GM19023 (cell line): Measurements from ENCODE around the gene RAB25.
A peak's percentile ranks its signal among the peaks of the same experiment; 100 is the strongest.

Experiments used
- ATAC-seq: cut with Tn5 transposase; IDR thresholded peaks from one replicate; pipeline ENCODE4 v1.9.1; 2021; ENCODE audit warnings: mild to moderate bottlenecking, moderate library complexity; ENCODE audit not compliant: unreplicated experiment

The RAB25 gene

GRCh38 chr1:156078728-156079127 lies 17.8 kb downstream of the RAB25 start:
- ATAC-seq, result no peak

DNA sequence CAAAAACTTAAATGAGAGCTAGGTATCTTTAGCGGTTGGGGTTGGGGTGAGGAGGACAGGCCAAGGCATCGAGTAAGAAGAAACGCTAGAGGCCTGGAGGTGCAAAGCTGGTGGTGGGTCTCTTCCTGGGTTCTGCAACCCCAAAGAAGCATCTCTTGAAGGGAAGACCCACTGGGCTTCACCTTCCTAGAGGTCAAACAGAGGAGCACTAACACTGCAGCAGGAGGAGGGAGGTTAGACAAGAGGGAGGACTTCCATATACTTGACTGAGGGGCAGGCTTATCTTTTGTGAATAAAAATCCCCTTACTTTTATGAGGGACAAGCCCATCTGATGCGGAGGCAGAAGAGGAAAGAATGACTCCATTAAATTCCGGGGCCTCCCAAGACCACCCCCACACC lies 18.8 kb downstream of the RAB25 start:
- no peak for ATAC-seq

DNA sequence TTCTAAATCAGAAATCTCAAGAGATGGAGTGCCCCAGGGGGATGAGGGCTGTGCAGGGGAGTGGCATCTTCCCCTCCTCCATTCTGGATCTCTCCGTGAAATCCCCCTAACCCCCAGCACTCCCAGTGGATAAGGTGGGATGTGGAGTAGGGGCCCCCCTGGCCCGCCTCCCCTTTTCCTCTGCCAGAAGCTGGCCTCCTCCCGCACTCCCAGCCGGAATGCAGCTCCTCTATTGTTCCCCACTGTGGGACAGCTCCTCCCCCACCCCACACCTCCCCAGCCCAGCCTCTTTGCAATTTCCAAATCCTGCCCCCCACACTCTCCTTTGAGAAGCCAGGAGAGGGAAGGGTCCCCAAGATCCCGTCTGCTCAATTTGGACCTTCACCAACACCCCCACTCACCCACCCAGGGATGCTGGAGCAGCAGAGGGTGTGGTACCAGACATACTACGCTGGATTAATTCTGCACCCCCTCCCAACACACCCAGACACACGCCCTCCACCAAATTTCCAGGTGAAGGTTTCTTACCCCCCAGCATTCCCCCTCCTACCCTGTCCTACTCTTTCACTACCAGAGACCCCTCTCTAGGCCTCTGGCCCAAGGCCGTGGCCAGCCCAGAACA lies 19.4 kb downstream of the RAB25 start:
- ATAC-seq, result no peak

GRCh38 chr1:156080863-156081179 lies 19.9 kb downstream of the RAB25 start:
- no peak for ATAC-seq

GRCh38 chr1:156081180-156081916 lies 20.4 kb downstream of the RAB25 start:
- no peak for ATAC-seq

DNA sequence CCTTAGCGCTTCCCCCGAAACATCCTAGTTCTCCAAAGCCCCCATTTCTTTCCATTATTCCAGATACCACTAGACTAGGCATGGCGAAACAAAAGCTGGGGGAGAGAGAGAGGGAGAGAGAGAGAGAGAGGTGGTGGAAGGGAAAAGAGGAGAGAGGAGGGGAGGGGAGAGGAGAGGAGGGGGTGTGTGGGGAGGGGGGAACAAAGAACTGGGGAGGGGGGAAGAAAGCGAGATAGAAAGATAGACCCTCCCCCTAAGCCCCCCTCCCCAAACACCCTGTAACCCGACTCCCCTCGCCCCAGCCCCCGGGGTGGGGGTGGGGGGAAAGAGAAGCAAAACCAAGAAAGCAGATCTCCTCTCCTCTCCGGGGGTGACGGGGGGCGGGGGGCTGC lies 21.0 kb downstream of the RAB25 start:
- no peak for ATAC-seq

GRCh38 chr1:156082309-156083091 lies 21.5 kb downstream of the RAB25 start, which contains the start of gene MEX3A:
Gene MEX3A (minus strand): TSS chr1:156082465. CDS start chr1:156081998, 467 bp downstream.
- no peak for ATAC-seq

DNA sequence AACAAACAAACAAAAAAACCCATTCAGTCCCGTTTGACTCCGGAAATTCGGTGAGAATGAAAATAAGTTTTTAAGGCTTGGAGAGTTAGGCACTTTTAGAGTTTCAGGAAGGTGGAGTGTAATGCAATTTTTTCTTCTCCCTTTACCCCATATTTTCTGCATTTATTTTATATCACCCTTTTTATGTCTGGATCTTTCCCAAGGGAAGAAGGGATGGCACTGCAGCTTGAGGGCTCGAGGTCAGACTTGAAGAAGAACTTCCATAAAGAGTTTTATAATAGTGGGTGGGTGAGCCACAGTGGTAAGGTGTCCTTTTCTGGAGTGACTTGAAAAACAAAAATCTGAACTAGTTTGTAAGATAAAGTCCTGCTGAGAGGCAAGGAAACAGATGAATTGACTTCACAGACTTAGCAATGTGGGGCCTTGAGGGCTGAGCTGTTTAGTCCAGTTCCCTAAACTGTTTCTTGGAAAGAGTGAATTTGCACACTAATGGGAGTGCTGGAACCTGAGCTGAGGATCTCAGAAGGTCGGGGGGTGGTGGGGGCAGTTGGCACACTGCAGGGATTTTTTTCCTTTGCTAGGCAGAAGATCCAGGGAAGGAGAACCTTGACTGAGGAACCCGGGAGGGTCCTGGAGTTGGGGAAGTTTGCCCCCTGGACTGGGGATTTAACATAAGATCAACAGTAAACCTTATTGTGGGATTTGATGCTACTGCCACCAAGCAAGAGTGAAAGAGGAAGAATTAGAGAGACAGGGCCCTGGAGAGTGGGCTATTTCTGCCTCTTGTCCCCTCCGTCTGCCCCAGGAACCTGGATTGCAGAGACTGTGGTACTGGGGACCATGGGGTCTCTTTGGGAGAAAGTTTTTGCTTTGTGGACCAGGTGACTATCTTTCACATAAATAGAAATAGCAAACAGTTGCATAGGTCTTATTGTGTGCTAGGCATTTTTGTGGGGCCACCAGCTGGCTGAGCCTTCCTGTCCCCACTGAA lies 23.1 kb downstream of the RAB25 start:
- no peak for ATAC-seq

DNA sequence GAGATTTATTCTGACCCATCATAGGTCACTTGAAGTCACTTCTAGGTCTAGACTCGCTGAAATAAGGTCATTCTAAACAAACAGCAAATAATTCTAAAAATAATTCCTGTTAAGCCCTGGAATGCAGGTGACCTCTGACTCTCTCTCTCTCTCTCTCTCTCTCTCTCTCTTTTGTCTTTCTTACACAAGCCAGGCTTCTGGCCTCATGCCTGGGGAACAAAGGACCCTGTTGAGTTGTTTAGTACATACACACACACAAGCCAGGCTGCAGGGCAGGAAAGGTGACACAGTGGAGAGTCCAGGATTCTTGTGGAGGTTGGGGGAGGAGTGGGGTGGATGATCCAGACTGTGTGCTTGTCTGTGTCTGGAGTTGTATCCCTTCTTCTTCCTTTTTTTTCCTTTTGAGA lies 25.3 kb downstream of the RAB25 start:
- no peak for ATAC-seq

DNA sequence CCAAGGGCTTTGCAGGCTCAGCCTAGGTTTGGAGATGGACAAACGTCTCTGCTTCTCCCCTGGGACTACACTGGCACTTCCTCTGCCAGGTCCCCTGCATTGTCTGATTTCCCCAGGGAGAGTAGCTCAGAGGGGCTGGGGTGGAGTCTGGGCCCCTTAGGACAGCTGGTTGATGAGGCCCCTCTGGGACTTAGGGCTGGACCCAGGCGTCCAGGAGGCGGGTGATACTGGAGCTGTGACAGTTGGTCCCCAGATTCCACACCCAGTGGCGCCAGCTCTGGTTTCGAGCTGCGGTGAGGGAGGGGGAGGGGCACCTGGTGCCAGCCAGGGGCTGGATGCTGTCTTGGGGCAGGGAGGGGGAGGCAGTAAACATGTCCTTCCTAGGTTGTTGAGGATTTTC lies 28.7 kb downstream of the RAB25 start:
- ATAC-seq, result no peak

- no peak for ATAC-seq
Measured at GRCh38 chr1:156090138-156090839, 29.3 kb downstream of the RAB25 start.

DNA sequence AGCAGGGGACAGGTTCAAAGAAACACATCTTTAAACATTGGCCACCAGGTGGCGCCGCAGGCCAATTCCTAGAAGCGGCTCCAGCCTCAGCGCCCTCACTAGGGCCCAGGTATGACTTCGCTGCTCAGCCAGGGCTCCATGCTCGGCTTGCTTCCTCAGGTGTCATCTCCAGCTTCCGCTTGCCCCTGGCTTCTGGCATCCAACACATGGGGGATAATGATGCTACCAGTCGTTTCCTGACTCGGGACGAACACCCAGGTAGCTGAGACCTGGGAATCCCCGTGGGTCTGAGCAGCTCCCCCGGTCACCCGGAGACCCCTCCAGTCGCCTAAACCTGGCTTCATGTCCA lies 29.9 kb downstream of the RAB25 start:
- ATAC-seq, result peak; percentile 64

GRCh38 chr1:156091610-156092009 lies 30.6 kb downstream of the RAB25 start:
- no peak for ATAC-seq

DNA sequence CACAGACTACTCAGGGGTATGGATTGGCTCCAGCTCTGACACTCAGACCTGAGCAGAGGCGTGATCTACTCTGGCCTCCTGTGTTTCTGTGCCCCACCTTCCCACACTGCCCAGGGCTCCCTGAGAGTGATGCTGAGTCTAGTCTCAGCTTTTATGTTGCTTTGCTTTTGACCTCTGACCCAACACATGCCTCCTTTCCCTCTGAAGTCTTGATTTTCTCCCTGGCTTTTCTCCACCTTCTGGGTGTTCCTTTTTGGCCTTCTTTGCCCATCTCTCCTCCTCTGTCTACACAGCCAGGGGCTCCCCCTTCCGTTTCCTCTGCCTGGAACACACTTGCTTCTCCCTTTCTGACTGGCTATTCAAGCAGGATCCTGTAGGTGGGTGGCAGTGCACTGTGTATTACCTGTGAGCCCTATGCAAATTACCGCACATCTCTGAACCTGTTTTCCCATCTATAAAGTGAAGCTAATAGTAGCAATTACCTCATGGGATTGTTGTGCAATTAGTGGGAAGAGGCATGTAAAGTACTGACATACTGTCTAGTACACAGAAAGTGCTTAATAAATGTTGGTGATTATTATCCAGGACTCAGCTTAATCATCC lies 35.0 kb downstream of the RAB25 start:
- no peak for ATAC-seq

DNA sequence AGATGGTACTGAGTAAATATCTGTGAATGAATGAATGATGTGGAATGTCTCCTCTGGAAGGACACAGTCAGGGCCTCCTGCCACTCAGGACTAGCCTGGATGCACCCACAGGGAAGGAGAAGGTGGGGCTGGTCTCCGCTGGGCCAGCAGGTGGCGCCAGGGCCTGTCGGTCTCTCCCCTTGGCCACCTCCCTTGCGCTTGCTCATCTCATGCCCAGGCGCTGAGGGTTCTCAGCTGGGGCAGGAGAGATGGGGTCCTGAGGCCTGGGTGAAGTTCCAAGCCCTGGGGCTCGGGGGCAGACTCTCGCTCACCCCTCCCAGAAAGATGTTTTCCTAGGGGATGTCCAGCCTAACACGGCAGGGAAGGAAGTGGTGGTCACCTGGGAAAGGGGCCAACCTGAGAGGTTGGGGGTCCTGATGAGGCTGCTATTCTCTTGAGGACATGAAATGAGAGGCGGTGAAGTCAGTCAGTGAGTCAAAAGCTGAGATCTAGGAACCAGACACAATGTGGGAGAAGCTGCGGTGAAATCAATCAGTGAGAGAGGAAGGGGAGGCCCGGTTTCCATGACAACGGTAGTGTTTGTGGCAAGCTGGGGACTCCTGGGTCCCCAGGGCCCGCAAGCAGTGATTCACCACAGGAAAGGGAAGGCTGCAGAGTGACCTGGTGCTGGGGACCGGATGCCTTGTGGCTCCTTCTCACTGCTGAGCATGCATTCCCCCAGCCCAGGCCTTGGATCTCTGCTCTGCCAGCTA lies 35.9 kb downstream of the RAB25 start:
- peak; percentile 64 for ATAC-seq

DNA sequence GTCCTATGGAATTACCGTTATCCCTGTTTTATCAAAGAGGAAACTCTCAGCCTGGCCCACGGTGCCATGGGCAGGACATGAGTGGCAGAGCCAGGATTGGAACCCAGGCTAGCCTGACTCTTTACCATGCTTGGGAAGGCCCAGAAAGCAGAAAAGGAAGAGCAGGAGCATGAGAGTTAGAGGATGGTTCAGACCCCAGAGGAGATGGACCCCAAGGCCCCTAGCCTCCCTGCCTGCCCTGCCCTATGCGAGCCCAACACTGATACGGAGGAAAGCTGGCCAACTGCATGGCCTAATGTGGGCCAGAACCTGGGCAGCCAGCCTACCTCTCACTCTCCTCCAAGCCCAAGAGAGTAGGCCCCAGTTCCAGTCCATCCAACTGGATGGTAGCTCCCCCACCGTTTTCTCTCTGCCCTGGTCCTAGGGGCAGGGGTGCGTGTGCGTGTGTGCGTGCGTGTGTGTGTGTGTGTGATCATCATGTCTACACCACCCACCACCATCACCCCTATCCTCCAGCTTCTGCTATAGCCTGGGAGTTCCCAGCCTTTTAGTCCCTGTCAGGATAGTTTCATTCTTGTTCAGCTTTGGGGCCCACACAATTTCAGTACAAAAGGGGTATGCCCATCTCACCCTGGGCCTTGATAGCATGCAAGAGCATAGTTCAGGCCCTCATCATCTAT lies 36.7 kb downstream of the RAB25 start:
- ATAC-seq, result no peak

- no peak for ATAC-seq
Measured at GRCh38 chr1:156098784-156099183, 37.8 kb downstream of the RAB25 start.

- ATAC-seq, result no peak
Measured at GRCh38 chr1:156099282-156099681, 38.3 kb downstream of the RAB25 start.
